ENCODE measurements around the gene CELF3.
A peak's percentile ranks its signal among the peaks of the same experiment; 100 is the strongest.
"Not testable (repeated sequence)": the region's sequence is repeated elsewhere in the genome, so short reads cannot be mapped to it uniquely, and the experiment has no call there.

The CELF3 gene

DNA sequence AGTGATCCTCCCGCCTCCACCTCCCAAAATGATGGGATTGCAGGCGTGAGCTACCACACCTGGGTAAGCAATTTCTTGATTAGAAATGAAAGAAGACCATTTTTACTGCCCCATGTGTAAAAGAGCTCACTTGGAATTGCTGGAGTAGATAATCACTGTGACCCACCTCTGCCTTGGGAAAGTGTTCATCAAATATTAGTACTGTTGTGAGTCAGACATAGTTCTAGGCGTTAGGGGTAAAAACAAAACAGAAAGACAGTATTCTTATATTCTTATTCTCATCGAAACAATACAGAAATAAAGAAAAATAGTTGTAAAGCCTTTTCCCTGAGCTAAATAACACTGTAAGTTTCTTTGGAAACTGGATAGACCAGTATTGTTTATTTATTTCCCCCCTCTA lies 36.2 kb downstream of the CELF3 start:
- peak overlapping the region; percentile 7; the same call in 1 of the 2 replicates for H3K4me3 ChIP-seq (ENCODE audit: low read depth, low read length)
- no peak for TF ChIP-seq CTCF (IDR thresholded peaks at IDR 0.05; ENCODE audit: low read depth, low read length)

GRCh38 chr1:151673407-151673806 lies 43.2 kb downstream of the CELF3 start:
- TF ChIP-seq CTCF (IDR thresholded peaks at IDR 0.05; ENCODE audit: low read depth, low read length) = no peak
- no peak overlapping the region for H3K4me3 ChIP-seq (ENCODE audit: low read depth, low read length)

GRCh38 chr1:151670036-151670675 lies 46.4 kb downstream of the CELF3 start:
- not testable (repeated sequence) for H3K4me3 ChIP-seq (ENCODE audit: low read depth, low read length)

GRCh38 chr1:151668090-151668489 lies 48.5 kb downstream of the CELF3 start:
- H3K4me3 ChIP-seq (ENCODE audit: low read depth, low read length) = no peak overlapping the region
- TF ChIP-seq CTCF (IDR thresholded peaks at IDR 0.05; ENCODE audit: low read depth, low read length) = no peak

- H3K4me3 ChIP-seq (ENCODE audit: low read depth, low read length) = no peak overlapping the region
- TF ChIP-seq CTCF (IDR thresholded peaks at IDR 0.05; ENCODE audit: low read depth, low read length) = no peak
Measured at GRCh38 chr1:151661751-151662150, 54.9 kb downstream of the CELF3 start.

- TF ChIP-seq CTCF (IDR thresholded peaks at IDR 0.05; ENCODE audit: low read depth, low read length) = no peak
- H3K4me3 ChIP-seq (ENCODE audit: low read depth, low read length) = no peak overlapping the region
Measured at GRCh38 chr1:151655371-151655770, 61.2 kb downstream of the CELF3 start.

GRCh38 chr1:151653397-151653796 lies 63.2 kb downstream of the CELF3 start:
- H3K4me3 ChIP-seq (ENCODE audit: low read depth, low read length) = no peak overlapping the region
- TF ChIP-seq CTCF (IDR thresholded peaks at IDR 0.05; ENCODE audit: low read depth, low read length) = no peak

All from WI38 (cell line).